K562 (cell line): ENCODE results near the gene AGL.

Experiments
- NFRKB ChIP-seq: fragments of 450-650 bp; IDR thresholded peaks from 2 replicates; pipeline ENCODE4 v1.6.1; 2016; ENCODE audit warnings: low read depth
- TF ChIP-seq, protein P1 (sequence below): fragments of 450-650 bp; IDR thresholded peaks from 2 replicates; pipeline ENCODE4 v1.6.1; 2016
- TF ChIP-seq, protein P2 (sequence below): fragments of 250-450 bp; sonication (Bioruptor Pico); IDR thresholded peaks from 2 replicates; pipeline ENCODE4 v1.8.0; 2022; ENCODE audit warnings: inconsistent platforms

DNA sequence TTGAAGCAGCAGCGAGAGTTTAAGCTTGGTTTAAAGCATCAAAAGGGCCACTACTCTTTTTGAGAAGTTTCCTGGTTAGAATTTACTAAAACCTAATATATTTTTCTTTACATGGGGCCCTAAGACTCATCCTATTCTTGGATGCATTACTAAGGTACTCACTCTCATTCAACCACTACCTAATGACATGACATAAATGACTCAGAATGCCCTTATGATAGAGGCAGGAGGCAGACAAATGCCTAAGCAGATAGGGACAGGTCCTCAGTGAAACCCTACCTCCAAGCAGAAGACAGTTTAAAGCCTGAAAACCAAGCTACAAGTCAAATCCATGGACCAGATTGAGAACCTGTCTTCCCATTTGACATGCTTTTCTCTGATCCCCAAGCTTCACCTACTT, 85.4 kb downstream of the AGL start:
- TF ChIP-seq, protein P1, sequence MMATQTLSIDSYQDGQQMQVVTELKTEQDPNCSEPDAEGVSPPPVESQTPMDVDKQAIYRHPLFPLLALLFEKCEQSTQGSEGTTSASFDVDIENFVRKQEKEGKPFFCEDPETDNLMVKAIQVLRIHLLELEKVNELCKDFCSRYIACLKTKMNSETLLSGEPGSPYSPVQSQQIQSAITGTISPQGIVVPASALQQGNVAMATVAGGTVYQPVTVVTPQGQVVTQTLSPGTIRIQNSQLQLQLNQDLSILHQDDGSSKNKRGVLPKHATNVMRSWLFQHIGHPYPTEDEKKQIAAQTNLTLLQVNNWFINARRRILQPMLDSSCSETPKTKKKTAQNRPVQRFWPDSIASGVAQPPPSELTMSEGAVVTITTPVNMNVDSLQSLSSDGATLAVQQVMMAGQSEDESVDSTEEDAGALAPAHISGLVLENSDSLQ: no peak
- no peak for TF ChIP-seq NFRKB
- TF ChIP-seq, protein P2, sequence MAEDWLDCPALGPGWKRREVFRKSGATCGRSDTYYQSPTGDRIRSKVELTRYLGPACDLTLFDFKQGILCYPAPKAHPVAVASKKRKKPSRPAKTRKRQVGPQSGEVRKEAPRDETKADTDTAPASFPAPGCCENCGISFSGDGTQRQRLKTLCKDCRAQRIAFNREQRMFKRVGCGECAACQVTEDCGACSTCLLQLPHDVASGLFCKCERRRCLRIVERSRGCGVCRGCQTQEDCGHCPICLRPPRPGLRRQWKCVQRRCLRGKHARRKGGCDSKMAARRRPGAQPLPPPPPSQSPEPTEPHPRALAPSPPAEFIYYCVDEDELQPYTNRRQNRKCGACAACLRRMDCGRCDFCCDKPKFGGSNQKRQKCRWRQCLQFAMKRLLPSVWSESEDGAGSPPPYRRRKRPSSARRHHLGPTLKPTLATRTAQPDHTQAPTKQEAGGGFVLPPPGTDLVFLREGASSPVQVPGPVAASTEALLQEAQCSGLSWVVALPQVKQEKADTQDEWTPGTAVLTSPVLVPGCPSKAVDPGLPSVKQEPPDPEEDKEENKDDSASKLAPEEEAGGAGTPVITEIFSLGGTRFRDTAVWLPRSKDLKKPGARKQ (CRISPR knock-in tag): no peak
